Psoas muscle (tissue), 8 donors: ENCODE data around the gene DNM1L. TPM values are rescaled to one million over a fixed set of nuclear protein-coding genes. Genes with fewer than 3 reads are reported as not detected.

Experiments used
- ATAC-seq, 4 donors: fragments of 200-7000 bp; cut with Tn5 transposase; one replicate each; pipeline ENCODE4 v1.9.1; 2020; ENCODE audit warnings: moderate library complexity in 3 of 4, mild to moderate bottlenecking in 2 of 4
- DNase-seq, 2 donors: peaks; one replicate each; pipeline ENCODE4 v3.0.0-alpha.2; 2020
- H3K27ac ChIP-seq: fragments of 200-600 bp; one replicate; pipeline ENCODE4 v1.8.0; 2022
- H3K27me3 ChIP-seq, 3 donors: fragments of 200-600 bp in 1 of 3; one replicate each; pipeline versions ENCODE4 v1.6.1 to v1.8.0; 2013 to 2022; ENCODE audit warnings: low read length in 2 of 3, mild to moderate bottlenecking in 2 of 3, moderate library complexity in 1 of 3; ENCODE audit not compliant: insufficient read depth in 3 of 3
- H3K36me3 ChIP-seq, 2 donors: fragments of 200-600 bp in 1 of 2; one replicate each; pipeline versions ENCODE4 v1.6.1 to v1.8.0; 2013 to 2022; ENCODE audit warnings: low read depth in 1 of 2, mild to moderate bottlenecking in 1 of 2, moderate library complexity in 1 of 2; ENCODE audit not compliant: insufficient read depth in 1 of 2
- H3K4me1 ChIP-seq: fragments of 200-600 bp; one replicate; pipeline ENCODE4 v1.8.0; 2022
- H3K4me3 ChIP-seq: fragments of 200-600 bp; one replicate; pipeline ENCODE4 v1.8.0; 2022; ENCODE audit warnings: mild to moderate bottlenecking
- H3K9me3 ChIP-seq: fragments of 200-600 bp; one replicate; pipeline ENCODE4 v1.8.0; 2022
- WGBS, 3 donors: extraction: QIAGEN DNeasy Blood & Tissue Kit; methylation state at CpG; one replicate each; pipeline versions ENCODE4 v1.1.6 to v1.1.7; 2013; 5-methylcytosine and 5-hydroxymethylcytosine counted together
- intact Hi-C, 2 donors: fragments of 100-400 bp; cut with DNase I; formaldehyde crosslinking; loops; one replicate each; pipeline versions ENCODE4 v1.11.0 to v1.14.2; 2022
- long read RNA-seq, 2 donors: library from polyadenylated mRNA; unstranded; transcript quantifications; one replicate each; pipeline ENCODE4 v2.0.0, GENCODE V29; 2021
- polyA plus RNA-seq, 3 donors: library from polyadenylated mRNA; stranded (reverse); fragments of 200-250 nt; gene quantifications; one replicate each; pipeline ENCODE4 v1.2.3, GENCODE V29; 2013
- total RNA-seq, 4 donors: library from RNA; stranded (reverse); fragmentation: NEBNext Ultra II Directional in 2 of 4; extraction: Animal tissue kit (Norgen Biotek cat#: 25700) in 2 of 4; gene quantifications; one replicate each; pipeline versions ENCODE4 v1.2.1 to v1.2.4, GENCODE V29; 2021 to 2023
- TF ChIP-seq, protein P1 (sequence below): fragments of 200-600 bp; IDR thresholded peaks from one replicate; pipeline ENCODE4 v1.8.0; 2022; ENCODE audit warnings: antibody characterized with exemption
- donor health status: healthy with polysubstance abuse.
- donor health status: DM: no; HTN: no; CAD: no; lungs with moderate emphysema.
- donor health status: Bipolar disorder and iron deficiency.
- donor health status: healthy.
- donor health status: DM: yes; HTN: yes; CAD: no.
- donor health status: DM: no; HTN: no; CAD: no.
- donor health status: DM: no; HTN: no; CAD: no.
- donor health status: DM: yes; HTN: yes; CAD: no.

The DNM1L gene
- total RNA-seq: 10 to 100 TPM; 32.3 to 62.9 (median 44.3) TPM
- 10 to 100 TPM; 29.3 to 62.6 (median 40.1) TPM for polyA plus RNA-seq
- long read RNA-seq, donor 1, transcript DNM1L-201 (18 exons, 3,101 nt): major isoform, 39 of 47 reads
- long read RNA-seq, donor 1, partial matches to known transcripts: 0 of 47 reads
- long read RNA-seq, donor 1, other reads (novel, unspliced or antisense): 3 of 47 reads
- long read RNA-seq, donor 2, full-length matches to known transcripts: 60 of 80 reads
- long read RNA-seq, donor 2, partial matches to known transcripts: 3 of 80 reads
- long read RNA-seq, donor 2, other reads (novel, unspliced or antisense): 17 of 80 reads

GRCh38 chr12:32679091-32679919 is at the start of gene DNM1L:
Gene DNM1L, plus strand, starts transcription at chr12:32679301. Its CDS starts 63 bp downstream, at chr12:32679364.
- H3K27me3 ChIP-seq: no peaks in the 10 kb centered on the region
- intact Hi-C loops: loop anchor here in 1 of 2 donors (5.0 kb wide), 1 partner anchor 312 kb away; no protein-coding TSS in a partner anchor
- WGBS, 3 donors: 0 to 1% (median 0%) methylated on average over 63 to 76 of the region's 76 CpGs

GRCh38 chr12:32641287-32641901 is 37.7 kb upstream of the DNM1L start:
- ATAC-seq: peak in 1 of 4 donors; percentile 60

More at GRCh38 chr12:32679091-32679919, at the start of gene DNM1L:
- Histone ChIP-seq H3K4me3 (peak within 1 kb of the TSS; percentile 100), H3K27ac (peak within 1 kb of the TSS; percentile 90), H3K9me3 (no peaks in the 10 kb centered on the region), H3K4me1 (peaks cover 13% of the 10 kb centered on the region), H3K36me3 (no peaks in the 10 kb centered on the region)
- TF ChIP-seq, protein P1, sequence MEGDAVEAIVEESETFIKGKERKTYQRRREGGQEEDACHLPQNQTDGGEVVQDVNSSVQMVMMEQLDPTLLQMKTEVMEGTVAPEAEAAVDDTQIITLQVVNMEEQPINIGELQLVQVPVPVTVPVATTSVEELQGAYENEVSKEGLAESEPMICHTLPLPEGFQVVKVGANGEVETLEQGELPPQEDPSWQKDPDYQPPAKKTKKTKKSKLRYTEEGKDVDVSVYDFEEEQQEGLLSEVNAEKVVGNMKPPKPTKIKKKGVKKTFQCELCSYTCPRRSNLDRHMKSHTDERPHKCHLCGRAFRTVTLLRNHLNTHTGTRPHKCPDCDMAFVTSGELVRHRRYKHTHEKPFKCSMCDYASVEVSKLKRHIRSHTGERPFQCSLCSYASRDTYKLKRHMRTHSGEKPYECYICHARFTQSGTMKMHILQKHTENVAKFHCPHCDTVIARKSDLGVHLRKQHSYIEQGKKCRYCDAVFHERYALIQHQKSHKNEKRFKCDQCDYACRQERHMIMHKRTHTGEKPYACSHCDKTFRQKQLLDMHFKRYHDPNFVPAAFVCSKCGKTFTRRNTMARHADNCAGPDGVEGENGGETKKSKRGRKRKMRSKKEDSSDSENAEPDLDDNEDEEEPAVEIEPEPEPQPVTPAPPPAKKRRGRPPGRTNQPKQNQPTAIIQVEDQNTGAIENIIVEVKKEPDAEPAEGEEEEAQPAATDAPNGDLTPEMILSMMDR: peak; percentile 26
- ATAC-seq: peak; percentile 98 to 99 (median 98)
- peak; percentile 93 to 96 for DNase-seq

DNA sequence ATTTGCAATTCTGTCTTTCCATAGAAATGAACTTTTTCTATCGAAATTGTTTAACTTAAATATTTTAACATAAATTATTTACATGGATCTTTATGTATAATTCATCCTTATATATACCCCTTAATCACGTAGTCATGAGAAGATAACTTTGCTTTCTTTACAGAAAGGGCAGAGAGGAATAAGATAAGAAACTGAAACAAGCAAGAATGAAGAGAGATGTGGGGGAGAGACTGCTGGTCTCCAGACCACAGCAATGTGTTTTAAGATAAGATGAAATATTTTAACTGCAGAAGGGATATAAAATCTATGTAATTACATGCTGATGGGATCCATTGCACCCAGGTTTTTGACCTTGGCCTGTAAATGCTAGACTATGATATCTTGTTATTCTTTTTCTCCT is 34.7 kb upstream of the DNM1L start:
- Histone ChIP-seq H3K4me1 (no peaks in the 10 kb centered on the region), H3K27me3 (no peaks in the 10 kb centered on the region), H3K9me3 (no peaks in the 10 kb centered on the region), H3K4me3 (no peak overlapping the region), H3K36me3 (peaks cover 0 to 67% of the 10 kb centered on the region in 2 donors), H3K27ac (no peak overlapping the region)
- ATAC-seq (no peak), DNase-seq (no peak)
- 92 to 95% (median 94%) methylated on average over 2 of the region's 2 CpGs for WGBS, 3 donors
- TF ChIP-seq, protein P1: no peak
- intact Hi-C loops: no loop called here

More at GRCh38 chr12:32641287-32641901, 37.7 kb upstream of the DNM1L start:
- H3K36me3 ChIP-seq: peaks cover 2 to 95% of the 10 kb centered on the region in 2 donors
- H3K4me3 ChIP-seq: no peak overlapping the region
- no peaks in the 10 kb centered on the region for H3K9me3 ChIP-seq
- 95 to 97% (median 96%) methylated on average over 6 of the region's 6 CpGs for WGBS, 3 donors
- TF ChIP-seq, protein P1: no peak
- H3K27ac ChIP-seq: no peak overlapping the region
- no peaks in the 10 kb centered on the region for H3K27me3 ChIP-seq
- no peaks in the 10 kb centered on the region for H3K4me1 ChIP-seq
- DNase-seq: no peak
- intact Hi-C loops: no loop called here

GRCh38 chr12:32647275-32647674 is 31.8 kb upstream of the DNM1L start:
- intact Hi-C loops: loop anchor here in 1 of 2 donors (5.0 kb wide), 1 partner anchor 1670 kb away; no protein-coding TSS in a partner anchor
- peak in 1 of 4 donors; percentile 67 for ATAC-seq

More at GRCh38 chr12:32647275-32647674, 31.8 kb upstream of the DNM1L start:
- Histone ChIP-seq H3K27me3 (no peaks in the 10 kb centered on the region), H3K4me3 (no peak overlapping the region), H3K9me3 (no peaks in the 10 kb centered on the region), H3K27ac (no peak overlapping the region), H3K36me3 (peaks cover 0 to 39% of the 10 kb centered on the region in 2 donors), H3K4me1 (no peaks in the 10 kb centered on the region)
- 56 to 81% (median 77%) methylated on average over 3 of the region's 3 CpGs for WGBS, 3 donors
- DNase-seq: no peak
- TF ChIP-seq, protein P1: no peak
